ENCODE data around the gene SMIM27. TPM values are rescaled to one million over a fixed set of nuclear protein-coding genes. Genes with fewer than 3 reads are reported as not detected.
"Not testable (repeated sequence)": the region's sequence is repeated elsewhere in the genome, so short reads cannot be mapped to it uniquely, and the experiment has no call there.

SMIM27 gene
- polyA plus RNA-seq, 3 donors: 16.0 to 19.5 (median 17.7) TPM

GRCh38 chr9:32589083-32589723 is 37.1 kb downstream of the SMIM27 start:
- DNase-seq: peak; percentile 36

GRCh38 chr9:32590476-32590875 is 38.3 kb downstream of the SMIM27 start:
- no peak for DNase-seq

- no peak for DNase-seq
Observed at GRCh38 chr9:32590898-32591297, 38.8 kb downstream of the SMIM27 start.

GRCh38 chr9:32596096-32596865 is 44.2 kb downstream of the SMIM27 start:
- no peak for DNase-seq

GRCh38 chr9:32596936-32597335 is 44.8 kb downstream of the SMIM27 start:
- DNase-seq: no peak

GRCh38 chr9:32599021-32599420 is 46.9 kb downstream of the SMIM27 start:
- not testable (repeated sequence) for DNase-seq

Other genes starting within 250 kb of the SMIM27 start
- gene ACO1, start 167.7 kb upstream of the SMIM27 start, polyA plus RNA-seq (ENCODE audit: insufficient read length in 3 of 3): 10 to 100 TPM; 49.1 to 51.1 (median 50.3) TPM
- gene RIGI, start 26.1 kb upstream of the SMIM27 start, polyA plus RNA-seq (ENCODE audit: insufficient read length in 3 of 3): 10 to 100 TPM; 10.6 to 12.6 (median 12.3) TPM
- 10 to 100 TPM; 25.4 to 32.1 (median 31.1) TPM for gene TOPORS, start 259 bp downstream of the SMIM27 start, polyA plus RNA-seq (ENCODE audit: insufficient read length in 3 of 3)
- 10 to 100 TPM; 62.8 to 82.8 (median 78.4) TPM for gene NDUFB6, start 20.8 kb downstream of the SMIM27 start, polyA plus RNA-seq (ENCODE audit: insufficient read length in 3 of 3)
- under 1 TPM; 0.07 to 0.13 (median 0.09) TPM for gene TAF1L, start 83.3 kb downstream of the SMIM27 start, polyA plus RNA-seq (ENCODE audit: insufficient read length in 3 of 3)
- under 1 TPM; 0.05 to 0.15 (median 0.10) TPM for gene TMEM215, start 231.2 kb downstream of the SMIM27 start, polyA plus RNA-seq (ENCODE audit: insufficient read length in 3 of 3)

All from renal pelvis (tissue), 4 donors.